Uterus (tissue), 2 donors: ENCODE data around the gene JAKMIP2.

Experiments used
- POLR2A ChIP-seq, 2 donors: fragments of 450-650 bp; IDR thresholded peaks; one replicate each; pipeline ENCODE4 v1.6.1; 2016; ENCODE audit warnings: antibody characterized with exemption in 2 of 2, mild to moderate bottlenecking in 1 of 2, moderate library complexity in 1 of 2
- TF ChIP-seq, protein P1 (sequence below), 4 experiments: fragments of 200-600 bp in 2 of 4; fragments of 450-650 bp in 2 of 4; sonication (generic) in 2 of 4; IDR thresholded peaks; one replicate each; pipeline ENCODE4 v1.5.1; 2016 to 2019; ENCODE audit warnings: antibody characterized with exemption in 4 of 4, mild to moderate bottlenecking in 2 of 4, moderate library complexity in 1 of 4

DNA sequence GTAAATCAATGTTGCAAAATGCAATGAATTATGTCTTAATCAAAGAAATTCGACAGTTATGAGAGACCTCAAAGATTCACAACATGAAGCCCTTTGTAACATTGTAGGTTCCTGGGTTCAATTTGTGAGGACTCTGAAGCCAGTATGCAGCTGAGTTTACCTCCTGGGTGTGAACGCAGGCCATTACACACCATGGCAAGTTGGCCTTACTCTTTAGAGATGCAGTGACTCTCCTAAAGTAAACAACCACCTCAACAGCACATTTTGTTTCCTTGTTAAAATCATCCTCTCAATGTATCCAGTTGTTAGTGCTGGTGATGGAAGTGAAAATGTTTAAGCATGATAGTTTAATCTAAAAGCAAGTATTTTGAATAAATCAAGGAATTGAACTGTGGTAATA, 73.8 kb downstream of the JAKMIP2 start:
- TF ChIP-seq POLR2A (IDR thresholded peaks at IDR 0.05) = no peak
- TF ChIP-seq, protein P1, sequence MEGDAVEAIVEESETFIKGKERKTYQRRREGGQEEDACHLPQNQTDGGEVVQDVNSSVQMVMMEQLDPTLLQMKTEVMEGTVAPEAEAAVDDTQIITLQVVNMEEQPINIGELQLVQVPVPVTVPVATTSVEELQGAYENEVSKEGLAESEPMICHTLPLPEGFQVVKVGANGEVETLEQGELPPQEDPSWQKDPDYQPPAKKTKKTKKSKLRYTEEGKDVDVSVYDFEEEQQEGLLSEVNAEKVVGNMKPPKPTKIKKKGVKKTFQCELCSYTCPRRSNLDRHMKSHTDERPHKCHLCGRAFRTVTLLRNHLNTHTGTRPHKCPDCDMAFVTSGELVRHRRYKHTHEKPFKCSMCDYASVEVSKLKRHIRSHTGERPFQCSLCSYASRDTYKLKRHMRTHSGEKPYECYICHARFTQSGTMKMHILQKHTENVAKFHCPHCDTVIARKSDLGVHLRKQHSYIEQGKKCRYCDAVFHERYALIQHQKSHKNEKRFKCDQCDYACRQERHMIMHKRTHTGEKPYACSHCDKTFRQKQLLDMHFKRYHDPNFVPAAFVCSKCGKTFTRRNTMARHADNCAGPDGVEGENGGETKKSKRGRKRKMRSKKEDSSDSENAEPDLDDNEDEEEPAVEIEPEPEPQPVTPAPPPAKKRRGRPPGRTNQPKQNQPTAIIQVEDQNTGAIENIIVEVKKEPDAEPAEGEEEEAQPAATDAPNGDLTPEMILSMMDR (IDR thresholded peaks at IDR 0.05) = no peak
